HG03354 (cell line): ENCODE measurements around the gene BSDC1.
A peak's percentile ranks its signal among the peaks of the same experiment; 100 is the strongest.

Source experiments
- ATAC-seq: cut with Tn5 transposase; IDR thresholded peaks from one replicate; pipeline ENCODE4 v1.9.1; 2021; ENCODE audit warnings: mild to moderate bottlenecking; ENCODE audit not compliant: unreplicated experiment, poor library complexity, severe bottlenecking

Gene BSDC1

GRCh38 chr1:32318127-32318869 lies 75.9 kb downstream of the BSDC1 start:
- no peak for ATAC-seq

- ATAC-seq, result peak; percentile 24
Observed at GRCh38 chr1:32316903-32317277, 77.4 kb downstream of the BSDC1 start.
